Neural progenitor cell (in vitro differentiated cells): ENCODE data around the gene RAB37. TPM values are rescaled to one million over a fixed set of nuclear protein-coding genes. Genes with fewer than 3 reads are reported as not detected.

Source experiments
- DNase-seq: peaks from one replicate; pipeline ENCODE4 v3.0.0-alpha.2; 2016; ENCODE audit warnings: low spot score
- H2AFZ ChIP-seq: fragments of 200-600 bp; sonication (generic); replicated peaks from 2 replicates; pipeline ENCODE4 v1.6.1; 2016; ENCODE audit warnings: antibody characterized with exemption
- H3F3A ChIP-seq: fragments of 200-600 bp; sonication (generic); 2 replicates; pipeline ENCODE4 v1.6.1; 2016; ENCODE audit warnings: antibody characterized with exemption, low read depth
- H3K27ac ChIP-seq: fragments of 200-600 bp; sonication (generic); 2 replicates; pipeline ENCODE4 v1.5.1; 2016; ENCODE audit warnings: mild to moderate bottlenecking
- H3K27me3 ChIP-seq: fragments of 200-600 bp; sonication (generic); 2 replicates; pipeline ENCODE4 v1.6.1; 2016; ENCODE audit warnings: mild to moderate bottlenecking, moderate library complexity
- H3K36me3 ChIP-seq: fragments of 200-600 bp; sonication (generic); 2 replicates; pipeline ENCODE4 v1.5.1; 2016
- H3K4me1 ChIP-seq: fragments of 200-600 bp; sonication (generic); 2 replicates; pipeline ENCODE4 v1.6.1; 2016; ENCODE audit warnings: mixed run types
- H3K4me2 ChIP-seq: fragments of 200-600 bp; sonication (generic); 2 replicates; pipeline ENCODE4 v1.6.1; 2016
- H3K4me3 ChIP-seq: fragments of 200-600 bp; sonication (generic); 2 replicates; pipeline ENCODE4 v1.5.1; 2016
- H3K79me2 ChIP-seq: fragments of 200-600 bp; sonication (generic); 2 replicates; pipeline ENCODE4 v1.6.1; 2016; ENCODE audit warnings: low read depth
- H3K9ac ChIP-seq: fragments of 200-600 bp; sonication (generic); 2 replicates; pipeline ENCODE4 v1.6.1; 2016
- H3K9me3 ChIP-seq: fragments of 200-600 bp; sonication (generic); 2 replicates; pipeline ENCODE4 v1.5.1; 2016; ENCODE audit warnings: low read depth
- H4K20me1 ChIP-seq: fragments of 200-600 bp; sonication (generic); 2 replicates; pipeline ENCODE4 v1.6.1; 2016; ENCODE audit warnings: low read depth
- H3K27ac Mint-ChIP-seq: 3 replicates; pipeline ENCODE4 v1.8.0; 2021; ENCODE audit warnings: mixed read lengths
- H3K27me3 Mint-ChIP-seq: 2 replicates; pipeline ENCODE4 v1.8.0; 2022; ENCODE audit warnings: low read depth, mild to moderate bottlenecking, inconsistent platforms, moderate library complexity, mixed read lengths; ENCODE audit not compliant: insufficient read depth
- H3K36me3 Mint-ChIP-seq: 3 replicates; pipeline ENCODE4 v1.8.0; 2021; ENCODE audit warnings: mixed read lengths
- H3K4me1 Mint-ChIP-seq: 3 replicates; pipeline ENCODE4 v1.8.0; 2021; ENCODE audit warnings: mixed read lengths
- H3K4me3 Mint-ChIP-seq: 3 replicates; pipeline ENCODE4 v1.8.0; 2021; ENCODE audit warnings: mild to moderate bottlenecking, moderate library complexity, mixed read lengths
- H3K9me3 Mint-ChIP-seq: 3 replicates; pipeline ENCODE4 v1.8.0; 2020; ENCODE audit warnings: mixed read lengths
- EZH2 ChIP-seq: fragments of 200-600 bp; sonication (generic); IDR thresholded peaks from 2 replicates; pipeline ENCODE4 v1.6.1; 2017; ENCODE audit warnings: antibody characterized with exemption, mild to moderate bottlenecking, moderate library complexity
- EZH2phosphoT487 ChIP-seq: fragments of 200-600 bp; sonication (generic); IDR thresholded peaks from 2 replicates; pipeline ENCODE4 v1.6.1; 2017; ENCODE audit warnings: antibody characterized with exemption
- total RNA-seq: library from RNA; depleted of rRNA; stranded (reverse); fragments of >200 nt; gene quantifications from 2 replicates; pipeline ENCODE4 v1.2.3, GENCODE V29; 2015; ENCODE audit warnings: low replicate concordance
- TF ChIP-seq, protein P1 (sequence below): fragments of 200-600 bp; sonication (generic); IDR thresholded peaks from 2 replicates; pipeline ENCODE4 v1.5.1; 2017; ENCODE audit warnings: antibody characterized with exemption, mild to moderate bottlenecking

Gene RAB37
- total RNA-seq, 1 donor from 2014 or later = 1.5 TPM

DNA sequence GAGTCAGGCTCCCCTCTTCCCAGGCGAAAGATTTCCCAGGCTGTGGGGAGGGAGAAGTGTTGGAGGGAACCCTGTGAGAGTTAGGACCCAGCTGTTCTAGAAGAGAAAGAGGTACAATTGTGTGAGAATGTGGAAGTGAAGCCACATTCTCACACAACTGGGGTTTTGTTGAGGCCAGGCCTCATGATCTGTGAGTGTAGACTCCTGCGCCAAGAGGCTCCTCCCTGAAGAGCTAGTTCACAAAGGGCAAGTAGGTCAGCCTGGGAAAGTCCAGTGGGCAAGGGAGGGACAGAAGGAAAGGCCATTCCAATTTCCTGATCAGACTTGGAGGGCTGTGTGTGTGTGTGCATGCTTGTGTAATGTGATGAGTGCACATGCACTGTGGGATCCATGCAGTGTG is 39.5 kb upstream of the RAB37 start:
- Mint-ChIP-seq H3K4me1 (no peaks in the 10 kb centered on the region), H3K27ac (no peak overlapping the region), H3K4me3 (no peak overlapping the region), H3K9me3 (no peaks in the 10 kb centered on the region), H3K36me3 (no peaks in the 10 kb centered on the region), H3K27me3 (peaks cover 8% of the 10 kb centered on the region)
- Histone ChIP-seq H3K27me3 (peaks cover 27% of the 10 kb centered on the region), H3K79me2 (no peaks in the 10 kb centered on the region), H3K4me3 (no peak overlapping the region), H4K20me1 (no peaks in the 10 kb centered on the region), H3K9me3 (no peaks in the 10 kb centered on the region), H3K36me3 (no peaks in the 10 kb centered on the region), H3K4me1 (no peaks in the 10 kb centered on the region), H3F3A (no peaks in the 10 kb centered on the region), H3K27ac (no peak overlapping the region), H3K9ac (no peak overlapping the region), H2AFZ (no peak overlapping the region), H3K4me2 (no peak overlapping the region)
- TF ChIP-seq EZH2phosphoT487 = no peak
- TF ChIP-seq, protein P1, sequence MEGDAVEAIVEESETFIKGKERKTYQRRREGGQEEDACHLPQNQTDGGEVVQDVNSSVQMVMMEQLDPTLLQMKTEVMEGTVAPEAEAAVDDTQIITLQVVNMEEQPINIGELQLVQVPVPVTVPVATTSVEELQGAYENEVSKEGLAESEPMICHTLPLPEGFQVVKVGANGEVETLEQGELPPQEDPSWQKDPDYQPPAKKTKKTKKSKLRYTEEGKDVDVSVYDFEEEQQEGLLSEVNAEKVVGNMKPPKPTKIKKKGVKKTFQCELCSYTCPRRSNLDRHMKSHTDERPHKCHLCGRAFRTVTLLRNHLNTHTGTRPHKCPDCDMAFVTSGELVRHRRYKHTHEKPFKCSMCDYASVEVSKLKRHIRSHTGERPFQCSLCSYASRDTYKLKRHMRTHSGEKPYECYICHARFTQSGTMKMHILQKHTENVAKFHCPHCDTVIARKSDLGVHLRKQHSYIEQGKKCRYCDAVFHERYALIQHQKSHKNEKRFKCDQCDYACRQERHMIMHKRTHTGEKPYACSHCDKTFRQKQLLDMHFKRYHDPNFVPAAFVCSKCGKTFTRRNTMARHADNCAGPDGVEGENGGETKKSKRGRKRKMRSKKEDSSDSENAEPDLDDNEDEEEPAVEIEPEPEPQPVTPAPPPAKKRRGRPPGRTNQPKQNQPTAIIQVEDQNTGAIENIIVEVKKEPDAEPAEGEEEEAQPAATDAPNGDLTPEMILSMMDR = no peak
- TF ChIP-seq EZH2 = no peak
- no peak for DNase-seq

DNA sequence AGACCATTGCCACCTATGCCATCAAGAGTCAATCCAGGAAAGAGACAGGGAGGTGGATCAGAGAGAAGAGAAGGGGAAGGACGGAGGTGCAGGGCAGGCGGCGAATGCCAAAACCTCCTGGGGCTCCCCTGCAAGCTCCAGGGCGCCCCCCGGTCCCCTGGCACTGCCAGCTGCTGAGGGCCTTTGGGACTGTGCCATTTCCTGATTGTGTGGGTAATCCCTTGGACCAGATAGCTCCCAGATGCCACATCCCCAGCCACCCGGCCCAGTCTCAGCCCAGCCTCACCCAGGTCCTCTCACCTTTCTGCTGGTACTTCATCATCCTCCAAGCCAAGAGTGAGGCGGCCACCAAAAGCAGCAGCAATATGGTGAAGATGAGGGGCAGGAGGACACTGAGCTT is 39.0 kb upstream of the RAB37 start:
- Mint-ChIP-seq H3K27me3 (peaks cover 8% of the 10 kb centered on the region), H3K4me3 (no peak overlapping the region), H3K9me3 (no peaks in the 10 kb centered on the region), H3K36me3 (no peaks in the 10 kb centered on the region), H3K4me1 (no peaks in the 10 kb centered on the region), H3K27ac (no peak overlapping the region)
- no peaks in the 10 kb centered on the region for H3F3A ChIP-seq
- H3K4me2 ChIP-seq = no peak overlapping the region
- H3K79me2 ChIP-seq = no peaks in the 10 kb centered on the region
- no peak overlapping the region for H3K27ac ChIP-seq
- no peak overlapping the region for H3K4me3 ChIP-seq
- H2AFZ ChIP-seq = no peak overlapping the region
- no peaks in the 10 kb centered on the region for H4K20me1 ChIP-seq
- DNase-seq = no peak
- H3K36me3 ChIP-seq = no peaks in the 10 kb centered on the region
- H3K4me1 ChIP-seq = no peaks in the 10 kb centered on the region
- H3K27me3 ChIP-seq = peaks cover 29% of the 10 kb centered on the region
- H3K9me3 ChIP-seq = no peaks in the 10 kb centered on the region
- TF ChIP-seq EZH2 (no peak), EZH2phosphoT487 (no peak)
- TF ChIP-seq, protein P1 = no peak
- no peak overlapping the region for H3K9ac ChIP-seq

DNA sequence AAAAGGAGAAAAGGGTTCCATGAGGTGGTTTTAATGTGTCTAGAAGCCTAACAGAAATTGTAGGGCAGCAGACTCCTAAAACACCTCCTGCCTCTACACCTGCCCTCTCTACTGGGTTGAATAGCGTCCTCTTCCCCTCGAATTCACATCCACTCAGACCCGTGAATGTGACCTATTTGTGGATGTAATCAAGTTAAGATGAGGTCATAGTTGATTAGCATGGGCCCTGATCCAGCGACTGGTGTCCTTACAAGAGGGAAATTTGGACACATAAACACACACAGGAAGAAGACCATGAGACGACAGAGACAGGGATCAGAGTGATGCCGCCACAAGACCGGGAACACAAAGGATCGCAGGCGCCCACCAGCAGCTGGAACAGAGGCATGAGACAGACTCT is 37.8 kb upstream of the RAB37 start:
- H3K4me3 Mint-ChIP-seq = no peak overlapping the region
- H3K9ac ChIP-seq = no peak overlapping the region
- H3K4me3 ChIP-seq = no peak overlapping the region
- no peak overlapping the region for H3K27ac Mint-ChIP-seq
- H3K4me1 ChIP-seq = no peaks in the 10 kb centered on the region
- no peak overlapping the region for H2AFZ ChIP-seq
- no peaks in the 10 kb centered on the region for H3K36me3 ChIP-seq
- H3K27me3 Mint-ChIP-seq = peaks cover 8% of the 10 kb centered on the region
- H3K9me3 Mint-ChIP-seq = no peaks in the 10 kb centered on the region
- TF ChIP-seq EZH2phosphoT487 (no peak), EZH2 (no peak)
- TF ChIP-seq, protein P1 = no peak
- H3K27ac ChIP-seq = no peak overlapping the region
- no peaks in the 10 kb centered on the region for H3K9me3 ChIP-seq
- H3K27me3 ChIP-seq = peaks cover 19% of the 10 kb centered on the region
- no peaks in the 10 kb centered on the region for H3K4me1 Mint-ChIP-seq
- no peaks in the 10 kb centered on the region for H4K20me1 ChIP-seq
- no peaks in the 10 kb centered on the region for H3K36me3 Mint-ChIP-seq
- H3F3A ChIP-seq = no peaks in the 10 kb centered on the region
- DNase-seq = no peak
- no peaks in the 10 kb centered on the region for H3K79me2 ChIP-seq
- H3K4me2 ChIP-seq = no peak overlapping the region
